GM18519 (cell line): ENCODE data around the gene P2RY2.
"Not testable (repeated sequence)": the region's sequence is repeated elsewhere in the genome, so short reads cannot be mapped to it uniquely, and the experiment has no call there.

ENCODE experiments used
- ATAC-seq: cut with Tn5 transposase; IDR thresholded peaks from one replicate; pipeline ENCODE4 v1.9.1; 2021; ENCODE audit warnings: mild to moderate bottlenecking, moderate library complexity; ENCODE audit not compliant: unreplicated experiment, low FRiP score

The P2RY2 gene

DNA sequence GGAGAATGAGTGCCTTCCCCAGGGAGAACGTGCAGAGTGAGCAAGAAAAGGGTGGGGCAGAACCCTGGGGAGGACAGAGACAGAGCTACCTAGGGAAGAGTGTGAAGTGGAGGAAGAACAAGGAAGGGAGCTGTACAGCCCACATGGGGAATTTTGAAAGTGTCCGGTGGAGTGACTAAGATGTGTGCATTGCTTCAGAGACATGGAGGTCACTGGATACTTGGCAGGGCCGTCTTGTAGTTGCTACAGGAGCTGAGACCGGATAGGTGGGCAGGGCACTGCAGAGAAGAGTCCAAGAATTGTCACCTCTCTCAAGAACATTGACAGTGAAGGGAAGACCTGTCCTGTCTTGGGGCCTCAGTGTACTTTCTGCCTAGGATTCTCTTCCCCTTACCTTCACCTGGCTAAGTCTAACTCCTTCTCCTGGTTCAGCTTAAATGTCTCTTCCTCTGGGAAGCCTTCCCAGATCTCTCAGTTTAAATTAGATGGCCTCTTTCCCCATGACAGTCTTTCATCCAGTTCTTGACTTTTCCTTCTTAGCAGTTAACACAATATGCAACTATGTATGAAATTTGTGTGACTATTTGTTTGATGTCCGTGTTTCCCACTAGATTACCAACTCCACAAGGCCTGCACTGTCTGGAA, 44.9 kb downstream of the P2RY2 start:
- no peak for ATAC-seq

DNA sequence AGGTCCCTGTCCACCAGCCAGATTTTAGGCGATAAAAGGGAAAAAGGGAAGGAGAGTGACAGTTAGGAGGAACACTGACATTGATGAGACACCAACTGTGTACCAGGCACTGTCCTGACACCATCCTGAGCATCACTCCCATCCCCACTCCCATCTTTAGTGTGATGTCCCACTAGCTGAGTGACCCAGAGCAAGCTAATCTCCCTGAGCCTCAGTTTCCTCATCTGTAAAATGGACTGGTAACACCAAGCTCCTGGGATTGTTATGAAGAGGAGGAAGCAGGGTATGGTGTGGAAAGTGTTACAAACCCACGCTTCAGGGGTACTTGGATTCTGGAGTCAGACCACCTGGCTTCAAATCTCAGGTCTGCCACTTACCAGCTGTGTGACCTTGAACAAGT, 45.6 kb downstream of the P2RY2 start:
- no peak for ATAC-seq

DNA sequence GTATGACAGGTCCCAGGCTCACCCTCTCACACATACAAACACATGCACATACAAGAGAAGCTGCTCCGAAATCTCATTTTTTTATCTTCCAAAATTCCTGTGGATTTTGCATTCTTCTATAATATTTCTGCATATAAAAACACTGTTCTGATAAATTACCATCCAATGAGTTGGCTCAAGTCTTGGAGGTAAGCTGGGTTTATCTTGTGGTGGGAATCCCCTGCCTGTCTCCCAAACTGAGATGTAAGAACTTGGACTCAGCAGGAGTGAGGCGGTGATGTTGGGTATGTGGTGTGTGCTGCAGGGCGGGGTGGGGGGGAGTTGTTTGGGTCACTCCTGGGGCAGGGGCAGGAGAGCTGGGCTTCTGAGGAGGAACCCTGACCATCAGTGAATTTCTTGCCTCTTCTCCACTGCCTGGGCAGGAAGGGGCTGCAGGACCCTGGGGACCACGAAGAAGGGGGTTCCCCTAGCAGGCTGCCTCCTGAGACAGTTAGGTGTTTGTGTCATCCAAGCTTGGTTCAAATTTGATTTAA, 47.3 kb downstream of the P2RY2 start:
- ATAC-seq = no peak

DNA sequence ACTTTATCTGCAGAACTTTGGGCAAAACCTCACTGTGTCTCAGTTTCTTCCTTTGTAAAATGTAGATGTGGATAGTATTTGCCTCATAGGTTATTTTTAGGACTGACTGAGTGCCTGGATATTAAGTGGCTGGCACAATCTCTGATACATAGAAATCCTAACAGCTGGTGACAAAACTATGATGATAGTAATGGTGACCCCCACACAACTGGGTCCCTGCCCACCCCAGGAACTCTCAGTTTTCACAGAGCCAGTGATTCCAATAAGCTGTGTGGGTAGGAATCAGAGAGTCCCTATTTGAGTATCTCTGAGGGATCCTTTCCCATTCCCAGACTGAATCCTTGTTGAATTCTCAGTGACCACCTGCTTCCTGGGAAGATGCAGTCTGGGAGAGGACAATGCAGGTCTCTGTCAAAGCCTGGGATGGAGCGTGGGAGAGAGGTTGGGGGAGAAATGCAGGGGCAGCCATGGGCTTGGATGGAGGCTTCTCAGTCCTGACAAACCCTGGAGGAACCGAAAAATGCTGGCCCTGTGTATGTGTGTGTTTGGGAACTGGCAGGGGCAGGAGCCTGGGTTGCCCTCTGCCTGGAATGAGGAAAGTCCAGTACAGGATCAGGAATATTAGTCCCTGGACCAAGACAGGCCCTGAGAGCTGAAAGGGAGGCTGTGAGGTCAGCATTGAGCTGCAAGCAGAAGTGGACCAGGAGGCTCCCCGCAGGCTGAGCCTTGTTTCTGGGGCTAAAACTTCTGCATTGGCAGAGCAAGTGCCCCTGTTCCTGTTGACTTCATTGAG, 48.0 kb downstream of the P2RY2 start:
- no peak for ATAC-seq

DNA sequence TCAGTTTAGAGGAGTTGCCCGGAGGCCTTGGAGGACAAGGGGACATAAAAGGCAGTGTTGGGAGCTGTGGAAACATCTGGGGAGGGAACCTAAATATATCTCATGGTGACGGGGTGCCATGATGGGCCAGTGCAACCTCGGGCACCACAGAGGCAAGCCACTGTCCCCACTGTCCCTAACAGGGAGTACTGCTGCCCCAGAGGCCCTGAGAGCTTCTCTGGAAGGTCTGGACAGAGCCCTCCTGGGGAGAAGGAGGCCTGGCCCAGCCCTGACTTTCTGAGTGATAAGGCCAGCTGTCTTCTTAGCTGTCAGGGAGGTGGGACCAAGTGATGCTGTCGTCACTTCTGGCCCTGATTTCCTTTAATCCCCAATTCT, 48.6 kb downstream of the P2RY2 start:
- no peak for ATAC-seq

DNA sequence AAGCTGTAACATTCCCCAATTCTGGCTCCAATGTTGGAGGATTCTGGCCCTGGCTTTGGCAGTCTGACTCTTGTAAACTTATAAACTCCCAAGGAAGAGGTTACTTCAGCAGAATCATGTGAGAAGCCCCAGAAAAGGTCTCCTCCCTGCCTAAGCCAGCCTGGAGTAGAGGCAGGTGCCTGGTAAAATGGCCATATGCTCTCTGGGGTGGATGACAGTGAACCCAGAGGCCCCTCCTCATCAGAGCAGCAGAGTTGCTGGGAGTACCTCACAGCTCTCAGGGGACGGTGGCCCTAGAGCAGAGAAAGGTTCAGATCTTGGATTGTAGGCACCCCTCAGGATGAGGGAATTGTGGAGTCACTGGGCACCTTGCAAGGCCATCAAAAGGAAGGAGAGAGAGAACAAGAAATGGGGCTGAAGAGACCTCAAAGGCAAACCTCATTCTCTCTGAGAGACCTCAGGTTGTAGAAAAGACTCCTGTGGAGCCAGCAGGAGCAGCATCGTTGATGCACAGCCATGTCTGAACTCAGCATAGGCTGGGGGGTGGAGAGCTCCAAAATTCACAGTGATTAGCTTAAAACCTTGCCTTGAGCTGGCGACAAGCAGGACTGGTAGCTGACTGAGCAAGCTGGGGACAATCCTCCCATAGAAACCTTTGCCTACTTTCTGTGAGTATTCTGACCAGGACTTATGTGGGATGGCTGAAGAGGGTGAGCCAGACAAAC, 49.2 kb downstream of the P2RY2 start:
- no peak for ATAC-seq

DNA sequence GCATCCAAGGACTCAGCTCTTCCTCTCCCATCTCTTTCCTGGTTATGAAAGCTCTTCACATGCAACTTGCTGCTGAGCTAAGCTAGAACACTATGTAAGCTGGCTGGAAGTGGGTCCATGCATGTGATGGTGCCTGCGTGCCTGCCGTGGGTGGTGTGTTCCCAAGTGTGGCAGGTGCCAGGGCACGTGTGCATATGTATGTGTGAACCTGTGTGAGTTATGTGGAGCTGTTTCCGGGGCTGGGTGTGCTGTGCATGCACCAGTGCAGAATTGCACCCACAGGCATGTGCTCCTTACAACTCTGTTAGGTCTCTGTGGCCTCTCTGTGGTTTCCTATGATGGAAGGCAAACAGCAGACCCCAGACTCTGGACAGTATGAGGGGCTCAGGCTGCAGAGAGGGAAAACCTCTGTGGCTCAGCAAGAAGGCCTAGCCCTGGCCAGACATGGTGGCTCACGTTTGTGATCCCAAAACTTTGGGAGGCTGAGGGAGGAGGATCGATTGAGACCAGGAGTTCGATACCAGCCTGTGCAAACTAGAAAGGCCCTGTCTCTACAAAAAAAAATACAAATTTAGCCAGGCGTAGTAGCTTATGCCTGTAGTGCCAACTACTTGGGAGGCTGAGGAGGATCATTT, 49.9 kb downstream of the P2RY2 start:
- no peak for ATAC-seq

DNA sequence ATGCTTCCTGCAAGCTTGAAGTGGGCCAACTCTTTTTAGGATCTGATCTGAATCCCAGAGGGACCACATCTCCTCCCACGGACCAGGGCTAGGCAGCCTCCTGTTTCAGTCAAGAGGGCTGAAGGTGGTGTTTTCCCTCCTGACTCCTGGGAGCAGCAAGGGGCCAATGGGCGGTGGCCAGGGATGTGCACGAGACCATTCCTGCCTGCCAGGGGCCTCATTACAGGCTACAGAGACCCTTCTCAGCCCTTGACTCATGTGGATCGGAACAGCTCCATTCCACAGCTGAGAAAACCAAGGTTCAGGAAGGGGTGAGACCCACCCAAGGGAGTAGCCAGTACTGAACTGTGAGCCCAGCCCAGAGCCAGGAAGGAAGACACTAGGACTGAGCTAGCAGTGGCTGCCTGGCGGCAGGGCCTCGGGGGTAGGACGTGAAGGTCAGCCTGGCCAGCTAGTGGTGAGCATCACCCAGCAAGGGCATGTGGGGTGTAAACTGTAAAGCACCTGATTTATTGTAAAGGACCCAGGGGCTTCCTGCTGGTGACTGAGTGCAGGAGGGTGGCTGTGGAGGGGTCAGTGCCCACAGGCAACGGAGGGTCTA, 50.7 kb downstream of the P2RY2 start:
- ATAC-seq = no peak

DNA sequence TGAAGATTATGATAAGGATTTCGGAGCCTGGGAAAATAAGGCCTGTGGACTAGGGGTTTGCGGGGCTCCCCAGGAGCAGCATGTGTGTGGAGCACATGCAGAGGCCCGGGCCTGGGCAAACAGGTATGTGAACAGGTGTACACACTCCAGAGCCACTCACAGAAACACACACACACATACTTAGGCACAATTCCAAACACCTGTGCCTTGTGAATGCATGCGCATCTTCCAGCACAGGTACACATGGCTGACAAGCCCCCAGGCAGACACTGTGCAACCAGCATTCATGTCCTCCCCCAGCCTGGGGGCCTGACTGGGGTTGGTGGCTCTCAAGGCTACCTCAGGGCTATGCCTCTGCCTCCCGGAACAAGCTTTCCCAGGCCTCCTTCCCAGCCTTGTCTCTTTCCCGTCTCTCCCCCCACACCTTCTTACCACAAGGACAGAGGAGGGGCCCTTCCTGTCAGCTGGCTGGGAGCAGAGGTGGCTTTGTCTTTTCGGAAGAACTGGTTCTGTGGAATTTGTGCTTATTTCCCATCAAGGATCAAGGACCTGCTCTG, 51.5 kb downstream of the P2RY2 start:
- ATAC-seq = no peak

DNA sequence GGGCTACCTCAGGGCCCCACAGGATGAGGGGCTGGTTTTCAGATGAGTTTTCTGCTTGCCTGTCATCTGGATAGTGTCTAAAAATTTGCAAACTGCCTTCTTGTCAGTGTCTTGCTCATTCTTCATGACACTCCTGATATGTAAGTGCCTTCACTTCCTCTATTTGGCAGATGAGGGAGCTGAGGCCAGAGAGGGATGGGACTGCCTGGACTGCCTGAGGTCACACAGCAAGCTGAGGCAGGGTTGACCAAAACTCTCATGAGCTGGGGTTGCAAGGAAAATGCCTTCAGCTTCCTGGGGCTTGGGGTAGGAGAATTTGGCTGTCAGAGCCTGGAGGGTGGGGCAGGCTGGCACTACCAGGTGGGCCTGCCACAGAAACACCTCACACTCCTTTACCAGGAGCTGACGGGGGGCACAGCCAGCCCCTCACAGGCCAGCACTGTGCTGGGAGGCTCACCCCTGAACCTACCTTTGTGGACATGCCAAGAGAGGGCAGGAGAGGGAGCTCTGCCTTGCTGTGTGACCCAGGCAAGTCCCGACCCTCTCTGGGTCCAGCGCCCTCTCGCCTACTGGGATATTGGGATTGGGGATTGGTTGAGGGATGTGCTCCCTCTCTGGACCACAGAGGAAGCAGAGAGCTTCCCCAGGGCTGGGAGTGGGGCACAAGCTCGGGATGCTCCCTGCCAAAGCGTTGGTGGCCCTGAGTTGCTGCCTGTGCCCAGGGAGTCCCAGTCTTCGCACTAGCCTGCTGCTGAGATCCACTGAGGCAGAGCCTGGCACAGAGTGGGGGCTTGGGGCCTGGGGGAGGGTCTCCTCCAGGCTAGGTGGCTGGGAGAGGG, 52.2 kb downstream of the P2RY2 start:
- ATAC-seq = no peak

DNA sequence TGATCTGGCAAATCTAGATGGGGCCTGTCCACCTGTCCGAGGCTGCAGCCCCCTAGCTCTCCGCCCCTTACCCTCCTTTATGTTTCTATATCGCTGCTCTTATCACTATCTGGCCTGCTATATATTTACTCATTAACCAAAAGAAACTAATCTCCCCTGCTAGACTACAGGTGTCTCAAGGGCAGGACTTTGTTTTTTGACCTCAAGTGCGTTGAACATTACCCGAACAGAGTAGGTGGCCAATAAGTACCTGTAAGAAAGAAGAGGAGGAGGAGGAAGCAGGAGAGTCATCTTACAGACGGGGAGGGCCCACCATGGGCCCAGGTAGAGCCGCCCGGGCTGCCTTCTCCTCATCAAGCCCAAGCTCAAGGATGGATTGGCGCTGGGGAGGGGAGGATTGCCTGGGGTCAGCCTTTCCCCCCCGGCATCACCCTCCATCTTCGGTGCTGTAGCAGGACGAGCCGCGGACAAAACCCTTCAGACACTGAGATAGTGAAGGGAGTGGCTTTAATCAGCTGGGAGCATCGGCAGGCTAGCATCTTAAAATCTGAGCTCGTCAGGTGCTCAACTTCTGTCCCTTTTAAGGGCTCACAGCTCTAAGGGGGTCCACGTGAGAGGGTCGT, 52.9 kb downstream of the P2RY2 start:
- ATAC-seq = no peak

DNA sequence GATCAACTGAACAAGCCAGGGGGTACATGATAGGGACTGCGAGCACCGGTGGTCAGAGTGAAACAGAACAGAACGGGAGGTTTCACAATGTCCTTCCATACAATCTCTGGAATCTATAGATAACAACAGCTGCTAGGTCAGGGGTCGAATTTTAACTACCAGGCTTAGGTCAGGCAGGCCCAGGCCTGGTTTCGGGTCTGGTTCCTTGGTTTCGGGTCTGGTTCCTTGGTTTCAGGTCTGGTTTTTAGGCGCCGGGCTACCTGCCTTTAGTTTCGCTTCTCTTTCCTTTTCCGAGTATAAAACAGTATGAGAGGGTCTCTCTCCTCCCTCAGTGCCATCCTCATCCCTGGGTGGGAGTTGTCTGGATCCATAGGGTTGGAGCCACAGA, 53.4 kb downstream of the P2RY2 start:
- ATAC-seq = not testable (repeated sequence)

DNA sequence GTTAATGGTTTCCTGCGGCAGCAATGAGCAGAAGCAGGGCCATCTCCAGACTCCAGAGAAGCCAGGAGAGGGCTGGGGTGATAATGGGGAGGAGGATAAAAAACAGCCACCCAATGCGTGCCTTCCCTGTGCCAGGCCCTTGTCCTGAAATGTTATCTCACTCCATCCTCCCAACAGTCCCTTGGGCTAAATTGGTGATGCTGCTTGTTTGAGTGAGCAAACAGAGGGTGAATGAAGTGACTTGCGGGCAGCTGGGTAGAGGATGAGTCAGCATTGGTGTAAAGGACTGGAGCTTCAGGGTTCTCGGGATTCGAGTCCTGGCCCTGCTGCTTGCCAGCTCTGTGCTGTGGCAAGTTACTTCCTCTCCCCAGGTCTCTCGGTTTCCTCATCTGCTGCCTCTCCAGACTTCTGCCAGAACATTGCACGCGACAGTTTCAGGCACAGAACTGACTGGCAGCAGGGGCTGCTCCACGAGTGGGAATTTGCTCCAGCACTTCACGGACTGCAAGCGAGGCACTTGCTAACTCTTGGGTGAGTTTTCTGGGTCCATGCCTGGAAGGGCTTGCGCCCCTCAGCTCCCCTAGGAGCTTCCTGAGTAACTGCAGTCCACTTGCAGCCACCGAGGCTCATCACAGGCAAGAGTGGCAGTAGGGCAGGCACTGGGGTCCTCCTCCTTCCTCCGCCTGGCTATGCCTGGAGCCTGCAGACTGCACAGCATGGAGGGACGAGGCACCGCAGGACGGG, 54.0 kb downstream of the P2RY2 start, which contains the start of gene P2RY6:
Gene P2RY6, plus strand, starts transcription at position 403 of the 744 bp plus-strand sequence. CDS start 24,181 bp downstream, outside the sequence.
- ATAC-seq = no peak

DNA sequence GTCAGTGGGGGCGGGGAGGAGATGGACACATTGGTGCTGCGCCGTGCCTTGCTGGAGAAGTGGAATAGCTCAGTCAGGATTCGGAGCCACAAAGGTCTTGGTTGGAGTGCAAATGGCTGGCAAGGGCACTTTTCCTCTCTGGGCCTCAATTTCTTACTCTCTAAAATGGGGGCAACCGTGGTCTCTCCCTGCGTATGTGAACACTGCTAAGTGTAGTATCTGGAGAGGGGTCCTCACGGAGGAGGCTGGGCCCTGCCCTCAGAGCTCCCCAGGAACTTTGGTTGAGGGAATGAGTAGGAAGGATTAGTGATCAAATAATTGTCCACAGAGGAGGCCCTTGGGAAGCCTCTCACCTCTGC, 54.6 kb downstream of the P2RY2 start:
- ATAC-seq = no peak

DNA sequence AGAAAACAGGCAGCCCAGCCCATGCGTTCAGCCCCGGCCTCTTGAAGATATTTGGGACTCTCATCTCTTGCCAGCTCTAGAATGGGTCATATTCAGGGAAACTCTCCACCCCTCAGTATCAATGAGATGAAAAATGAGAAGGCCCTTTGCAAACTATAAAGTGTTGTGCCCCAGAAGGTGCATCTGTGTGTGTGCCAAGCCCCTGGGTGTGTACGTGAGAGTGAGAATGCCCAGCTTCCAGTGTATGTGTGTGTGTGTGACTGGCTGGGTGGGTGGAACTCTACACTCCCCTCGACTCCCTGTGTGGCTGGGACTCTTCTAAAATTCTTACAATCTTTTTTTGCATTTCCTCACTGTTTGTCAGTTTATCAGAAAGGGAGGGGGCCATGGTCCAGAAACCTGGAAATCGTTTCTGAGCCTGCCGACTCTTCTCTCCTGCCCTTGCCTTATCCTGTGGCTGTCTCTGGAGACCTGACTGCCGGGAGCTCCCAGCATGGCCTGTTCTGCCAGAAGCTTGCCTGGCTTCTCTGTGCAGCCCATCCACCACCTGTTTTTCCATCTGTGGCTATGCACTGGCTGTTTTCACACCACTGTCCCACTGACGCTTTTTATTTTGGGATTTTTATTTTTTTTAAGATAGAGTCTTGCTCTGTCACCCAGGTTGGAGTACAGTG, 55.3 kb downstream of the P2RY2 start:
- ATAC-seq = no peak

DNA sequence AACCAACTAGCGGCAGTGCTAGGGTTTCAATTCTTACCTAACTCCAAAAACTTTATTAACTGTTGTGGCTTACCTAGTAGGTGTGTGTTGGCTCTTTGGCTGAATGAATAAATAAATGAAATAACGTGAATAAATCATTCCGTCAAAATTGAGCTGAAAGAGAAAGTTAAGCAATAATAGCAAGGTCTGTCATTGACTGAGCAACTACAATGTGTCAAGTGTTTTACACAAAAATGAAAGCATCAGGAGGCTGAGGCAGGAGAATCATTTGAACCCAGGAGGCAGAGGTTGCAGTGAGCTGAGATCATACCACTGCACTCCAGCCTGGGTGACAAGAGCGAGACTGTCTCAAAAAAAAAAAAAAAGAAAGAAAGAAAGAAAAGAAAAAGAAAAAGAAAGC, 56.1 kb downstream of the P2RY2 start:
- not testable (repeated sequence) for ATAC-seq

DNA sequence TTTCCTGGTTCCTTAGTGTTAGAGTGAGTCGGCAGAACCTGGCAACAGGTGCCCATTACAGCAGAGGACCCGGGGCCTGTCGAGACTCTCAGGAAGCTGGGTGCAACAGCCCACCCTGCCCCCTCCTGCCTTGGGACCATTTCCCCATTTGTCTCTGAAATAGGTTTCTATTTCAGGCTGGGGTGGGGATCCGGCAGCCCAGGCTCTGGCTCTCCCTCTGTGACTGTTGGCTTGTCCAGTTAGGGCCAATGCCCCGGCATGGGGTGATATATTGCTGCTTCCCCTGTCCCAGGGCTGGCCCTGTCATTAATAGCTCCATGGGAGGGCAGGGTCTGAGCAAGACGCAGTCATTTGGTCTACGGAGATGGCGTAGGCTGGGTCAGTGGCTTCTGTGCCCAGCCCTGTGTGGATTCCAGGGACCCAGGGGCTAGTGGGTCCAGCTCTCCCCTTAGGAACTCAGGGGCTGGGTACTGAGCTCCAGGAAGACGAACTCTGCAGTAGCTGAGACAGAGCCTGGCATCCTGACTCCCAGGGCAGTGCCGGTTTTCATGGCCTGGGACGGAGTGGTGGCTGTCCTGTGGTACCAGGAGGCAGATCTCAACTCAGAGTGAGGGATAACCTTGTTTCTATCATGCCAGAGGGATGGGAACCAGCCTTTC, 56.8 kb downstream of the P2RY2 start:
- no peak for ATAC-seq
